Psoas muscle (tissue), 8 donors: ENCODE data around the gene HSP90AB1. TPM values are rescaled to one million over a fixed set of nuclear protein-coding genes. Genes with fewer than 3 reads are reported as not detected.
A peak's percentile ranks its signal among the peaks of the same experiment; 100 is the strongest.

ENCODE experiments used
- ATAC-seq, 4 donors: fragments of 200-7000 bp; cut with Tn5 transposase; one replicate each; pipeline ENCODE4 v1.9.1; 2020; ENCODE audit warnings: moderate library complexity in 3 of 4, mild to moderate bottlenecking in 2 of 4
- DNase-seq, 2 donors: peaks; one replicate each; pipeline ENCODE4 v3.0.0-alpha.2; 2020
- H3K27ac ChIP-seq: fragments of 200-600 bp; one replicate; pipeline ENCODE4 v1.8.0; 2022
- H3K27me3 ChIP-seq, 3 donors: fragments of 200-600 bp in 1 of 3; one replicate each; pipeline versions ENCODE4 v1.6.1 to v1.8.0; 2013 to 2022; ENCODE audit warnings: low read length in 2 of 3, mild to moderate bottlenecking in 2 of 3, moderate library complexity in 1 of 3; ENCODE audit not compliant: insufficient read depth in 3 of 3
- H3K36me3 ChIP-seq, 2 donors: fragments of 200-600 bp in 1 of 2; one replicate each; pipeline versions ENCODE4 v1.6.1 to v1.8.0; 2013 to 2022; ENCODE audit warnings: low read depth in 1 of 2, mild to moderate bottlenecking in 1 of 2, moderate library complexity in 1 of 2; ENCODE audit not compliant: insufficient read depth in 1 of 2
- H3K4me1 ChIP-seq: fragments of 200-600 bp; one replicate; pipeline ENCODE4 v1.8.0; 2022
- H3K4me3 ChIP-seq: fragments of 200-600 bp; one replicate; pipeline ENCODE4 v1.8.0; 2022; ENCODE audit warnings: mild to moderate bottlenecking
- H3K9me3 ChIP-seq: fragments of 200-600 bp; one replicate; pipeline ENCODE4 v1.8.0; 2022
- CTCF ChIP-seq: fragments of 200-600 bp; IDR thresholded peaks from one replicate; pipeline ENCODE4 v1.8.0; 2022; ENCODE audit warnings: antibody characterized with exemption
- WGBS, 3 donors: extraction: QIAGEN DNeasy Blood & Tissue Kit; methylation state at CpG; one replicate each; pipeline versions ENCODE4 v1.1.6 to v1.1.7; 2013; 5-methylcytosine and 5-hydroxymethylcytosine counted together
- intact Hi-C, 2 donors: fragments of 100-400 bp; cut with DNase I; formaldehyde crosslinking; loops; one replicate each; pipeline versions ENCODE4 v1.11.0 to v1.14.2; 2022
- polyA plus RNA-seq, 3 donors: library from polyadenylated mRNA; stranded (reverse); fragments of 200-250 nt; gene quantifications; one replicate each; pipeline ENCODE4 v1.2.3, GENCODE V29; 2013
- total RNA-seq, 4 donors: library from RNA; stranded (reverse); fragmentation: NEBNext Ultra II Directional in 2 of 4; extraction: Animal tissue kit (Norgen Biotek cat#: 25700) in 2 of 4; gene quantifications; one replicate each; pipeline versions ENCODE4 v1.2.1 to v1.2.4, GENCODE V29; 2021 to 2023
- donor health status: healthy with polysubstance abuse.
- donor health status: DM: no; HTN: no; CAD: no; lungs with moderate emphysema.
- donor health status: Bipolar disorder and iron deficiency.
- donor health status: healthy.
- donor health status: DM: yes; HTN: yes; CAD: no.
- donor health status: DM: no; HTN: no; CAD: no.
- donor health status: DM: no; HTN: no; CAD: no.
- donor health status: DM: yes; HTN: yes; CAD: no.

The HSP90AB1 gene
- total and polyA plus RNA-seq, 7 donors, result 743 to 1,595 (median 1,150) TPM

DNA sequence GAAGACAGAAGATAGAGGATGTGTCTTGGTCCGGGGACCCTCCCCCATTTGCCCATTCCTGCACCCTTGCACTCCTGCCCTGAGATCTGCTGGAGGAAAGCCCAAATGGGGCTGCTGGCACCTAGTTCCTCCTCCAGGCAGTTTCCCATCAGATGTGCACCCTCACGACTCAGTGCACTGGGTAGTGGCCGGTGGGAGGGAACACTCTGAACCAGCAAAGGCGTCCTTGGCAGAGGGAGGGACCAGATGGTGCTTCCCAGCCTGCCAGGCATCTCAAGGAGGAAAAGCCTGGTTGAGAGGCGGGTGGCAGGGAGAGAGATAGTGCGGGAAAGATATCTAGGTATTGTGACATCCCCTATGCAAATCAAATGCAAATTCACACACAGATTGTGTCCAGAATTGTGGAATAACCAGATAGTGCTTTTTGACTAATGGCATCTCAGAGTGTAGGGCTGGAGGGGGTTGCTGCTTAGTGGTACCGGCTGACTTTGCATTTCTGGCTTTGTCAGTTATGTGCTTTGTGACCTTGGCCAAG, 42.9 kb downstream of the HSP90AB1 start:
- Histone ChIP-seq H3K27ac (no peak overlapping the region), H3K9me3 (no peaks in the 10 kb centered on the region), H3K4me3 (no peak overlapping the region), H3K36me3 (no peaks in the 10 kb centered on the region), H3K27me3 (peaks cover 0 to 70% (median 8%) of the 10 kb centered on the region in 3 donors), H3K4me1 (no peaks in the 10 kb centered on the region)
- no peak for DNase-seq
- no peak for ATAC-seq
- intact Hi-C loops, result no loop called here
- TF ChIP-seq CTCF, result no peak
- 30 to 47% (median 33%) methylated on average over 7 of the region's 7 CpGs for WGBS, 3 donors

DNA sequence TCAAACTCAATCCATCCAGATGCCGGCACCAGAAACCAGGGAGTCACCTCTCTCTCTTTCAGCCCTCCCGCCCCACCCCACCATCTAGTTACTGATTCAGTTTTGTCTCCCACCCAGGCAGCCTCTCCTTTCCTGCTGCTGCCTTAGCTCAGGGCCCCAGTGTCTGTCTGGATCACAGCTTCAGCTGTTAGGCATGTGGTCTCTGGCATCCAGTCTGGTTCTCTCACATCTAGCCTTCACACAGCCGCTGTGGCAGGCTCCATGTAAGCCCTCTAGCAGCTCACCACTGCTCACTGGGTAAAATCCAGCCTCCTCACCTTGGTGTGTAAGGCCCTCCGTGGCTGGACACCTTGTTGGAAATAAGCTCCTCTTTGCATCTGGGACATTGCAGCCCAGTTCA, 44.9 kb downstream of the HSP90AB1 start:
- Histone ChIP-seq H3K4me1 (no peaks in the 10 kb centered on the region), H3K9me3 (no peaks in the 10 kb centered on the region), H3K27ac (no peak overlapping the region), H3K36me3 (no peaks in the 10 kb centered on the region), H3K4me3 (no peak overlapping the region), H3K27me3 (peaks cover 0 to 67% (median 9%) of the 10 kb centered on the region in 3 donors)
- 63 to 74% (median 63%) methylated on average over 4 of the region's 4 CpGs for WGBS, 3 donors
- DNase-seq (peak in 1 of 2 donors; percentile 11), ATAC-seq (no peak)
- TF ChIP-seq CTCF, result no peak
- intact Hi-C loops, result no loop called here

- DNase-seq (no peak), ATAC-seq (no peak)
- 78 to 82% (median 79%) methylated on average over 4 of the region's 4 CpGs for WGBS, 3 donors
- H3K27me3 ChIP-seq, result peaks cover 0 to 68% (median 11%) of the 10 kb centered on the region in 3 donors
- no peak for TF ChIP-seq CTCF
- H3K4me1 ChIP-seq, result peaks cover 10% of the 10 kb centered on the region
- H3K9me3 ChIP-seq, result no peaks in the 10 kb centered on the region
- H3K4me3 ChIP-seq, result no peak overlapping the region
- H3K36me3 ChIP-seq, result no peaks in the 10 kb centered on the region
- H3K27ac ChIP-seq, result no peak overlapping the region
- intact Hi-C loops, result no loop called here
Observed at GRCh38 chr6:44292661-44293365, 45.9 kb downstream of the HSP90AB1 start.

- no peak for TF ChIP-seq CTCF
Observed at GRCh38 chr6:44294832-44295791, 48.2 kb downstream of the HSP90AB1 start.

More at GRCh38 chr6:44294832-44295791, 48.2 kb downstream of the HSP90AB1 start:
- no peak overlapping the region for H3K4me3 ChIP-seq
- 57 to 68% (median 60%) methylated on average over 7 of the region's 7 CpGs for WGBS, 3 donors
- no peak overlapping the region for H3K27ac ChIP-seq
- intact Hi-C loops, result no loop called here
- H3K4me1 ChIP-seq, result peaks cover 10% of the 10 kb centered on the region
- H3K9me3 ChIP-seq, result no peaks in the 10 kb centered on the region
- ATAC-seq (peak in 1 of 4 donors; percentile 42), DNase-seq (peak in 1 of 2 donors; percentile 39)
- peaks cover 0 to under 1% of the 10 kb centered on the region in 2 donors for H3K36me3 ChIP-seq
- peaks cover 0 to 55% (median 12%) of the 10 kb centered on the region in 3 donors for H3K27me3 ChIP-seq
